Fibroblast of mammary gland (primary cell): ENCODE measurements around the gene KCNJ18.
"Not testable (repeated sequence)": the region's sequence is repeated elsewhere in the genome, so short reads cannot be mapped to it uniquely, and the experiment has no call there.

Experiments
- DNase-seq: peaks from one replicate; pipeline ENCODE4 v3.0.0-alpha.2; 2010; ENCODE audit warnings: low read depth
- H3K4me3 ChIP-seq: 2 replicates; pipeline ENCODE4 v1.5.1; 2011; ENCODE audit warnings: low read depth, mild to moderate bottlenecking, low read length, moderate library complexity; ENCODE audit not compliant: control insufficient read depth
- TF ChIP-seq, protein P1 (sequence below): conservative IDR thresholded peaks from 2 replicates; pipeline ENCODE4 v1.5.1; 2011; ENCODE audit warnings: low read depth, low read length, inconsistent platforms; ENCODE audit not compliant: control insufficient read depth, insufficient read depth

Gene KCNJ18

DNA sequence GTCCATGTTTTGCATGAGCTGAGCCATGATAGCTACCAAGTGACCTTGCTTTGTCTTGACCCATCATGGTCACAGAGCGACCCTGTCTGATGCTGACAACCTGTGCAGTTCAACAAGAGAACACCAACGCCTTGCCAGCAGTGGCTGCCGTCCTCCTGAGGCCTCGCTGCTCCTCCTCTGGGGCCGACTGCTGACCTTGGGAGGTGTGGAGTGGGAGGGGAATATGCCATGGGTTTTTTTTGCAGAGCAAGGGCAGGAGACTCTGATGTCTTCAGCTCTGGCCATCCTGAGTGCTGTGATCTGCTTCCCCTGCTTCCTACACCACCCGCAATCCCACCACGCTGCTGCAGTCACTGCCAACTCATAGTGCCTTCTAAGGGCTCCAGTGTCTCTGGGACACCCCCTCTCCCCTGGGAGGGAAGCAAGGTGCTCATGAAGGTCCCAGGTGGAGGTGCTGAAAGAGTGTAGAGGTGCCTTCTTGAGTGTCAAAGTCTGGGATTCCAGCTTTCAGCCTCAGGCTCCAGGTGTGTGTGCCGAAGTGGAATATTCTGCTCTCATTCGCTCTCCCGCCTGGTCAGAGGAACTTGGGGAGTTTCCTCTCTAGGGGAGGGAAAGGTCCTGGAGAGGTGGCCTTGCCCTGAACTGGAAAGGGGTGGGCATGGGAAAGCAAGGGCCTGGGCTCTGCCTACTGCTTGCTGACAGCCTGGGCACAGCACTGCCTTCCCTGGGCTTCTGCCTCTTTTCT, 22.5 kb upstream of the KCNJ18 start:
- DNase-seq, H3K4me3 ChIP-seq: not testable (repeated sequence)

GRCh38 chr17:21670361-21671155, 21.8 kb upstream of the KCNJ18 start:
- H3K4me3 ChIP-seq, DNase-seq: not testable (repeated sequence)

- DNase-seq, H3K4me3 ChIP-seq: not testable (repeated sequence)
These were observed 20.9 kb upstream of the KCNJ18 start for GRCh38 chr17:21671437-21671836.

GRCh38 chr17:21671871-21672270, 20.5 kb upstream of the KCNJ18 start:
- H3K4me3 ChIP-seq, DNase-seq: not testable (repeated sequence)

DNA sequence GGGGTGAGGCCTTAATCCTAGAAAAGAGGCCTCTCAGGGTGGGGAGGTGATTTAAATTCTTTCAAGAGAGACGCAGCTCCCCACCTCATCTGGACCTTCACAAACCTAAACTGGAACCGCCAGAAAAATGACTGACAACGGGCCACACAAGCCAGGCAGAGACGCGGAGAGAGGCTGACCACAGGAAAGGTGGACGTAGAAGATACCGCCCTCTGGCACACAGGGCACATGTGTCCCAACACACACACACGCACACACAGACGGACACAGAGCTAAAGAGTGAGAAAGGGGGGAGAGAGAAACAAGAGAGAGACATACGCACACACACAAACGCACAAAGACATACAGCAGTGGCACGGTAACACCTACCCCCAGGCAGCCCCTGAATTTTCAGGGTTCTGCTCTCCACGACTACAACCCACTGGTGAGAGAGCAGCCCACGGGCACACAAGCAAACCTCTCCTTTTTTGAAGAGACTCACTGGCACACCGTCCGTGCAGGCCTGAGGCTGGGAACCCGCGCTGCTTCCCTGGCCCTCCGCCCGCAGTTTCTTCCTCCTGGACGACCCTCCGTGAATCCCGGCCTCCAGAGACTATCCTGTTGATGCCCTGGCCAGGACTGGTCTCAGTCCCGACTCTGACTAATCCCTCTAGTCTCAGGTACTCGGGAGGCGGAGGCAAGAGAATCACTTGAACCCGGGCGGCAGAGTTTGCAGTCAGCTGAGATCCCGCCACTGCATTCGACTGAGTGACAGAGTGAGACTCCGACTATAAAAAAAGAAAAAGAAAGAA, 18.7 kb upstream of the KCNJ18 start:
- DNase-seq, H3K4me3 ChIP-seq: not testable (repeated sequence)

GRCh38 chr17:21674242-21674731, 18.0 kb upstream of the KCNJ18 start:
- no peak for DNase-seq
- no peak overlapping the region for H3K4me3 ChIP-seq
- TF ChIP-seq, protein P1, sequence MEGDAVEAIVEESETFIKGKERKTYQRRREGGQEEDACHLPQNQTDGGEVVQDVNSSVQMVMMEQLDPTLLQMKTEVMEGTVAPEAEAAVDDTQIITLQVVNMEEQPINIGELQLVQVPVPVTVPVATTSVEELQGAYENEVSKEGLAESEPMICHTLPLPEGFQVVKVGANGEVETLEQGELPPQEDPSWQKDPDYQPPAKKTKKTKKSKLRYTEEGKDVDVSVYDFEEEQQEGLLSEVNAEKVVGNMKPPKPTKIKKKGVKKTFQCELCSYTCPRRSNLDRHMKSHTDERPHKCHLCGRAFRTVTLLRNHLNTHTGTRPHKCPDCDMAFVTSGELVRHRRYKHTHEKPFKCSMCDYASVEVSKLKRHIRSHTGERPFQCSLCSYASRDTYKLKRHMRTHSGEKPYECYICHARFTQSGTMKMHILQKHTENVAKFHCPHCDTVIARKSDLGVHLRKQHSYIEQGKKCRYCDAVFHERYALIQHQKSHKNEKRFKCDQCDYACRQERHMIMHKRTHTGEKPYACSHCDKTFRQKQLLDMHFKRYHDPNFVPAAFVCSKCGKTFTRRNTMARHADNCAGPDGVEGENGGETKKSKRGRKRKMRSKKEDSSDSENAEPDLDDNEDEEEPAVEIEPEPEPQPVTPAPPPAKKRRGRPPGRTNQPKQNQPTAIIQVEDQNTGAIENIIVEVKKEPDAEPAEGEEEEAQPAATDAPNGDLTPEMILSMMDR = no peak

- H3K4me3 ChIP-seq, DNase-seq: not testable (repeated sequence)
These were observed 17.2 kb upstream of the KCNJ18 start for GRCh38 chr17:21674891-21675738.

- H3K4me3 ChIP-seq, DNase-seq: not testable (repeated sequence)
These were observed 16.6 kb upstream of the KCNJ18 start for GRCh38 chr17:21675739-21676130.

- no peak overlapping the region for H3K4me3 ChIP-seq
- no peak for DNase-seq
- TF ChIP-seq, protein P1 = no peak
These were observed 15.8 kb upstream of the KCNJ18 start for GRCh38 chr17:21676281-21677111.
